Measurements from ENCODE around the gene GTF2F1.
"Not testable (repeated sequence)": the region's sequence is repeated elsewhere in the genome, so short reads cannot be mapped to it uniquely, and the experiment has no call there.

GTF2F1 gene

DNA sequence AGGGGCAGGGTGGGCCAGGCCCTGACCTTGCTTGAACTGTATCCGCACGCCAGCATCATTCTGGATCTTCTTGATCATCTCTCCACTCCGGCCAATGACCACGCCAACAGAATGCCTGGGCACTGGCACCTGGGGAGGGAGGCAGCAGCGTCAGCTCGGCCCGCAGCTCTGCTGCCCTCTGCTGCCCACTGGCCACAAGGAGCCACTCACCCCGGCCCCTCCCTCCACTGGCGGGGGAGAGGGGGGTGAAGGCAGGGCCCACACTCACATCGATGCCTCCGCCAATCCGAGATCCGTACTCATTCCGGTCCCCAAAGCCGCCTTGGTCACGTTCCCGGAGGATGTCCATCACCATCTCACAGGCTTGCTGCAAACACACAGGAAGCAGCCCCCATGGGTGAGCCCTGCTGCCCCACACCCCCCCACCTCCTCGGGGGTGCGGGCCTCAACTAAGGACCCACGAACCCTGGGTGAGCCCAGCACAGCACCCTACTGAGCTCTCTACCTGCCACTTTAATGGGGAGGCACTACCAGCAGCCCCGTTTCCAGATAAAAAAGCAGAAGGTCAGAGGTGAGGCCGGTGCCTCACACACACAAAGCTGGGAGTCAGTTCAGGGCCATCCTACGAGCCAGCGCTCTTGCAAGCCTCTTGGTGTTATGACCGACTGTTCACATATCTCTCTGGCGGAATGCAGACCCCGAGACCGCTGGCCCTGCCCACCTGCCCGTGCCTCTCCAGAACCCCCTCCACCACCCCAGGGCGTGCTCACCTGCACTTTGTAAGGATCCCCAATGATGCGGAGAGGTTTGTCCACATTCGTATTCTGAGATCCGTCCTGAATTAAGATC, 25.0 kb upstream of the GTF2F1 start:
- no peak for DNase-seq

DNA sequence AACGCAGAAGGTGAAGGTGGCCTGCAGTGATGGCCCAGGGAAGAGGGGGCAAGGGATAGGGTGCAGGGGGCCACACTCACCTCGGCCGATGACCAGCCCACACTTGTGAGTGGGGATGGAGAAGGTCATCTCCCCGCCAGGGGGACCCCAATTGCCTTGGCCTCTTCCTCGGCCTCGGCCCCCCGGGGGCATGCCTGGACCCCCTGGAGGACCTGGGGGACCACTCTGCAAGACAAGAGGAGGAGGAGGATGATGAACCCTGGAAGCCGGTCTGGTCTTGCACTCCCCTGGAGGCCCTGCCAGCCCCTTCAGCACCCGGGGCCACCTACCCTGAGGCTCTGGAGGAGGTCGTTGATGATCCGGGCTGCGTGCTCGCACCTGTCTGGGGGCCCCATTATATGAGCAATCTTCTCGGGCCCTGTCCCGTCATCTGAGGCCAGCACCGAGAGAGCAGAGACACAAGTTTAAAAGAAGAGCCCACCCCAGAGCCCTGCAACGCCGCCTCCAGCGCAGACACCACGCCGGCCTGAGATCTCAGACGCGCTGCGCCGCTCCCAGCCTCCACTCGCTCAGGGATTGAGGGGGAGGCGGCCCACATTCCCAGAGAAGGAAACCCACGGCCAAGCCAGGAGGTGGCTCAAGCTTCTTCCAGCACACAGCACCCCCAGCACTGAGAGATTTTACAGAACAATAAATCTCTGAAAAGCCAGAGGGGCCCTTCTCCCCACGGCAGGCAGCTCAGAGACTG, 23.9 kb upstream of the GTF2F1 start:
- no peak for DNase-seq

- no peak for DNase-seq
These were observed 22.7 kb upstream of the GTF2F1 start for GRCh38 chr19:6415591-6416190.

- no peak for DNase-seq
These were observed 22.0 kb upstream of the GTF2F1 start for GRCh38 chr19:6414793-6415590.

- no peak for DNase-seq
These were observed 21.0 kb upstream of the GTF2F1 start for GRCh38 chr19:6413721-6414643.

- DNase-seq, result no peak
These were observed 20.3 kb upstream of the GTF2F1 start for GRCh38 chr19:6413291-6413690.

GRCh38 chr19:6412447-6413091, 19.6 kb upstream of the GTF2F1 start:
- DNase-seq, result peak; percentile 12

GRCh38 chr19:6412061-6412446, 19.1 kb upstream of the GTF2F1 start:
- DNase-seq, result no peak

DNA sequence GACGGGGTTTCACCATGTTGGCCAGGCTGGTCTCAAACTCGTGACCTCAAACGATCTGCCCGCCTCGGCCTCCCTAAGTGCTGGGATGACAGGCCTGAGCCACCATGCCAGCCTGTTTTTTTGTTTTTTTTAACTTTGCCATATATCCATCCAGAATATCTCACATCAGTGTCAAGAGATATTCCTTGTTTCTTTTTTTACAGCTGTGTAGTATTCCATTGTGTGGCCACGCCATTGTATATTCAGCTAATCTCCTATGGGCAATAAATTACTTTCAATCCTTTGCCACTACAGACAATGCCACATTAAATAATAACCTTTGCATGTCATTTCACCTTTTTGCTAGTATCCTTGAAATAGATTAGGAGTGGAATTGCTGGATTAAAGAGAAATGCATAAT, 16.4 kb upstream of the GTF2F1 start:
- DNase-seq, result no peak

DNA sequence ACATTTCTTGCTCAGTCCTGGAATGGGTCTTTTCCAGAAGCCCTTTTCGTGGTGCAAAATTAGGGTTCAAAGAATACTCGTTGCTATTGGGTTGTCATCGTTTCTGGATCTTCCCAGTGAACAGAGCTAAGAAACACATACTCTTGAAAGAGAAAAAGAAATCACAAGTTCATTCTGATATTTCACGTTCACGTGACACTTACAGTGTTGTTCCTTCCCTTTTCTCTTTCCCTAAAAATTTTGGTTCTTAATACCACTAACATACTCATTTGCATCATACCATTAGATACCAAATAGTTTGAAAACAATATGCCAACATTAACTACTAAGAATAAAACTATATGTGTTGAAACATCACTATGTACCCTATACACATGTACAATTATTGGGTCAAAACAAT, 13.4 kb upstream of the GTF2F1 start:
- DNase-seq, result no peak

DNA sequence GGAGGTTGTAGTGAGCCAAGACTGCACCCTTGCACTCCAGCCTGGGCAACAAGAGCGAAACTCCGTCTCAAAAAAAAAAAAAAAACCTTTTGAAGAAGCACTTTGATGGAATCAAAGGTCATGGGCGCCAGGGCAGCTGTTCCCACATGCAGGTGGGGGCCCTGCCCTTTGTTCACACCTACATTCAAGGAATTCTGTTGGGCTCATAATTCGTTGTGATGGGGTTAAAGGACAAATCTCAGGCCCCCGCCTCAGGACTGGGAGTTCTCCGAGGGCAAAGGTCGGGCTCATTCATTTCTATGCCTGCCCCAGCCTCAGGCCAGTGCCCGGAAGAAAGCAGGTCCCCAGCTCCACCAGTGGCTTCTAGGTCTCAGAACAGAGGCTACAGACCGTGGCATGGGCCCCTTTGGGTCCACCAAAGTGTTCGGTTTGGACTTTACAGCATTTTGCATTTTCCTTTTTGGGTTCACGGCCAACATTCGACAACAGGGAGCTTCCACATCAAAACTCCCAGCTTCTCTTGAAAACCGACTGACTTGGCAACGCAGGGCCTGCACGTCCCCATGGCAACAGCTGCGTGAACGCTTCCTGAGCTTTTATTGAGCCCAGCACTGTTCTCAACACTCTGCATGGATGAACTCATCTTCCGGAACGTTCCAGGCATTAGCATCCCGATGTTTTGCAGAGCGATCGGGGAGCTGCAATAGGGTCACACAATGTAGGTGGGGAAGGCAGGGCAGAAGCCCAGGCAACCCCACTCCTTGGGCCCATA, 10.1 kb upstream of the GTF2F1 start:
- DNase-seq, result peak; percentile 21

GRCh38 chr19:6402058-6402457, 9.1 kb upstream of the GTF2F1 start:
- DNase-seq, result no peak

- DNase-seq, result not testable (repeated sequence)
These were observed 7.3 kb upstream of the GTF2F1 start for GRCh38 chr19:6400062-6400944.

GRCh38 chr19:6396305-6396704, 3.3 kb upstream of the GTF2F1 start:
- DNase-seq, result no peak

DNA sequence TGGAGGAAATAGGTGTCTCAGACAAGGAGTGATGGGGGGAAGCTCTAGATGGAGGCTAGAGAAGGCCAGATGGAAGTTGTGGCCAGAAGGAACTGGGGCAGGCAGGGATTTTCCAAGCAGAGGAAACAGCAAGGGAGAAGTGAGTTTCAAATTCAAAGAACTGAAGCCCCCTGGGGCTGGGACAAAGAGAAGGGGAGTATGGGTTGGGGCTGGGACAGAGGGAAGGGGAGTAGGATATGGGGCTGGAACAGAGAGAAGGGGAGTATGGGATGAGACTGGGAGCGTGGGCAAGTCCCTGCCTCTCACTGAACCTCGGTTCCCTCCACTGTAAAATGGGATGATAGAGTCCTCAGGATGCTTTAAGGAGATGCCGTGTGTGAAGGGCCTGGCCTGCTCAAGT, 1.9 kb upstream of the GTF2F1 start:
- no peak for DNase-seq

DNA sequence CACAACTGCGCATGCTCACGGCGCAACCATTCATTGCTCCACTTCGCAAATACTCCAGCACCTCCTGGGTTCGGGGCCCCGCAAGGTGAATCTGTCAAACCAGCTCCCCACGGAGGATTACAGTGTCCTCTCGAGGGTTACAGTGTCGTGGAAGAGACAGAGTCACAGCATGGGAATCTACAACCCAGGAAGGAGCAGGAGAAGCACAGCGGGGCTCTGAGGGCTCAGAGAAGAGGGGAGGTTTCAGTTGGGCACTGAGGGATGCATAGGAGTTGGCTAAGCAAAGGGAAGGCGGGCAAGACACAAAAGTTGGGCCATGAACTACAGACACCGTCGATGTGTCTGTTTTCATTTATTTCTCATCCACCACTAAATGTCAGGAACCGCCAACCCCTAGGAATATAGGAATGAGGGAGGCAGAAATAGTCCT, 1.0 kb upstream of the GTF2F1 start:
- no peak for DNase-seq

DNA sequence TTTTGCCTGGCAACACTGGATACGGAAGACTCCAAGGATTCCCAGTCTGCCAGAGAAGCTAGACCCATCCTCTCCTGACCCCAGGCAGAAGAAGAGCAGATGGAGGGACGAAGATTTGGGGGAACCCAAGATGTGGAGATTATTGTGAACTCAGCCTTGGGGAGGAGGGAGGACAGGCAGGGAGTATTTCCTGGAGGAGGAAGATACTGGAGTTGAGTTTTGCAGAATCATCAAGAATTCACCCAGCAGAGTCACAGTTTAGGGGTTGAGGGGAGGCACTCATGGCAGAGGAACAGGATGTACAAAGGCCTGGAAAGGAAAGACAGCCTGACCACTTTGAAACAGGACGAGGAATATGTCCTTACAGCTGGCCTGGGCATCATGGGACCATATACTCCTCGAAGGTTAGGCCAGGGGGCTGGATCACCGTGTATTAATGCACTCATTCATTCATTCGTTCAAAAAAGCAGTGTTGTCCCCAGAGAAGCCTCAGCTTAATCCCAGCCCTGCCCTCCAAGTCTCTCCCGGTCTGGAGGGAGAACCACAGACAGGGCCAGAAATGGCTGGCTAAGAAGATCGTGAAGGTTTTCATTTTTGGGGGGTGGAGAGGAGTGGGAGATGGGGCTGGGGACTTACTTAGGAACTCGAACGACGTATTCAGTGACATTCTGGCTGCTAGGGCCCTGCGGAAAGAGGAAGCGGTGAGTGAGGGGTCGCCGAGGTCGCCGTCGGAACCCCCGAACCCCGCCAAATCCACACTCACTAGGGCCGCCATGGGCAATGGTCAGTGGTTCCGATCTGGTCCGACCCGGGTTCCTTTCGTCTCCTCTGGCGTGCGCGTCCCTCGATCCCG, 517 bp downstream of the GTF2F1 start:
- DNase-seq, result no peak

DNA sequence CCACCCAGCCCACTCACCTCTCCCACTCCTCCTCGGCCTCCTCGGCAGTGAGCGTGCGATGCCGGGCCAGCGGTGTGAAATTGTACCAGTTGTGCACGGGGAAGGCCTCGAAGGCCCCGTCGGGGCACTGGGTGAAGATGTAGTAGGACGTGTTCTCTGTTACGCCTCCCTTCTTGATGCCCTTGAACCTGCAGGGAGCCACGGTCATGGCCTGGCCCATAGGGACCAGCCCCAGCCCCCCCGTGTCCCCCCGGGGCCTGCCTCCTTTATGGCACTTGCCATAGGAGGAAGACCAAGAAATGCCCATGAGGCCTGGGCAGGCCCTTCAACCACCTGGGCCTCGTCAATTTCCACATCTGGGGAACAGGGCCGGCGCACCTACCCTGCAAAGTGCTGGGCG, 5.6 kb downstream of the GTF2F1 start:
- DNase-seq, result no peak

GRCh38 chr19:6384381-6384780, 8.6 kb downstream of the GTF2F1 start:
- DNase-seq, result no peak

All from COR-L47 (cell line).